GM18526 (cell line): ENCODE measurements around the gene MTM1.

Experiments used
- POLR2A ChIP-seq: IDR thresholded peaks from 3 replicates; pipeline ENCODE4 v1.6.1; 2011; ENCODE audit not compliant: insufficient read length; ENCODE audit errors: extremely low read depth

MTM1 gene

DNA sequence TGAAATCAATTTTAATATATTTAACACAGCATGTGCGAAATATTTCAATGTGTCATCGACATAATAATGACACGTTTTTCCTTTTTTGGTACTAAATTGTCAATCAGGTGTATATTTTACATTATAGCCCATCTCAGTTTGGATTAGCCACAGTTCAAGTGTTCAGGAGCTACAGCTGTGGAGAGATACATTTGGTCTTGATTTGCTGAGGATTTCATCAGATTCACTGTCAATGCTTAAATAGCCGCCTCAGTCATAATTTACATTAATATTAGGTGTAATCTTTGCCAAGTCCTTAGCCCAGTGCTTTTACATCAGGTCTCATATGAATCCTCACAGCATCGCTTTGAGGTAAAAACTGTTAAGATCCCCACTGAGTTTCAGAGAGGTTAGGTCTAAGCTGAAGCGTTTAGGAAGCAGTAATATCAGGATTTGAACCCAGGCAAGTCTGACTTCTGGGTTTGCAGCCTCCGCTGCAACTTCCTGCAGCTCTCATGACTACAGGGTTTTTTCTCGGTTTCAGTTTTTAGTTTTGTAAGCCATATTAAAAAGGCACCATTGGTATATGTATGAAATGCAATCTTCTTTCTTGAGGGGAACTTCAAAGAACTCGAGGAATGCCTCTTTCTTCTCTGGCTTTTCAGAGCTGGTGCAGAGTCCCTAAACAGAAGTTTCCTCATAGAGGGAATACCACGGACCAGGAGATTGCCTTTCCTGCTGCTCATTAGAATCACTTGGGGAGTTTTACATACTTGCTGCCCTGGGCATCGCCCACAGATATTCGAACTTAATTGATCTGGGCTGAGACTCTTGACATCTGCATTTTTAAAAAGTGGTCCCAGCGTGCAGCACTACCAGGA, 6.4 kb downstream of the MTM1 start:
- TF ChIP-seq POLR2A: no peak

GRCh38 chrX:150575419-150575814, 7.0 kb downstream of the MTM1 start:
- no peak for TF ChIP-seq POLR2A

DNA sequence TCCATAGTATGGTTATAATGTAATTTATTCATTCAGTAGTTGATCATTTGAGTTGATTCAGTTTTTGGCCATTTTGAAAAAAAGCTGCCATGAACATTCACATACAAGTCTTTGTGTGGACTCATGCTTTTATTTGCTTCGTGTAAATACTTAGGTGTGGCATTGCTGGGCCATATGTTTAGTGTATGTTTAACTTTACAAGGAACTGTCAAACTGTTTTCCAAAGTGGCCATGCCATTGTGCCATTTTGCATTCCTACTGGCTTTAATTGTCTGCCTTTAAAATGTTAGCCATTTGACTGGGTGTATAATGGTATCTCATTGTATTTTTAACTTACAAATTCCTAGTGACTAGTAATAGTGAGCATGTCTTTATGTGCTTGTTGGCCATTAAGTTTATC, 8.8 kb downstream of the MTM1 start:
- TF ChIP-seq POLR2A: no peak

DNA sequence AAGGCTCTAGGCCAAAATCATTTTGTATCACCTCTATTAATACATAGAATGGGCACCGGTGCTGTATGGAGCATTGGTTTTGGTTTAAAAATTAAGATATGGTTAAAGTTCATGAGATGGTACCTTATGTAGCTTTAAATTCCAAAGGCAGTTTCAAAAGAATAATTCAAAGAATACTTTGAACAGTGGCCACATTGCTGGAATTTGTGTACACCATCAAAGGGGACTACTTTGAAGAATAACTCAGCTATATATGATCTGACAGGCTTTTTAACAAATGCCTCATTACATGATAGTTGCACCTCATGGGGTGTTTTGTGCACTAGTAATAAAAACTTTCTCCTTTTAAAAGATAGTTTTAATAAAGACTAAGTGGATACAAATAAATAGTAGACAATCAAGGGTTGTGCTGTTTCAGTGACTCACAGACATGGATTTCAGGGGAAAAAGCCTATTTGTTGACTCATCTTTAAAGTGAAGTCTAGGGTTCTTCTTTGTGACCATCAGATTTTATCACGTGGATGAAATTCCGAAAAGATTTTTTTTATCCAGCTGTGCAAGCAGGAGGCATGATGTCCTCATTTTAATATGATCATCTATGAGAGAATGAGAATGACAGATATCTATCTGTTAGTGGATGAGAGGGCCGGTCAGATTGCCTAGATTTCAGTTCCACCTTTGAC, 12.8 kb downstream of the MTM1 start:
- TF ChIP-seq POLR2A: no peak

DNA sequence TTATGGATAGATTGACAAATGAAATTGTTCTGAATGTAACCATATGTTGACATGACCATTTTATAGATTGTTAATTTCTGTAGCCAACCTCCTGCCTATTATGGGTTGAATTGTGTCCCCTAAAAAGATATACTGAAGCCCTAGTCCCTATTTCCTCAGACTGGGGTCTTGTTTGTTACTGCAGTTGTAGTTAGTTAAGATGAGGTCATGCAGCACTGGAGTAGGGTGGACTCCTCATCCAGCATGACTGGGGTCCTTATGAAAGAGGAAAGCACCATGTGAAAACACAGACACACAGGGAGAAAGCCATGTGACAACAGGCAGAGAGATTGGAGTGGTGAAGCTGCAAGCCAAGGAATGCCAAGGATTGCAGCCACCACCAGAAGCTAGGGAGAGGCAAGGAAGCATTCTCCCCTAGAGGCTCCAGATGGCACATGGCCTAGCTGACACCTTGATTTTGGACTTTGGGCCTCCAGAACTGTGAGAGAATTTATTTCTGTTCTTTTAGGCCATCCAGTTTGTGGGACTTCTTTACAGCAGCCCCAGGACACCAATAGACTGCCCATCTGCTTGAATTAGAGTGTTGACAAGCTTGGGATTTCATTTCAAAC, 14.0 kb downstream of the MTM1 start:
- TF ChIP-seq POLR2A: no peak

- no peak for TF ChIP-seq POLR2A
Measured at GRCh38 chrX:150587585-150588503, 19.4 kb downstream of the MTM1 start.

- no peak for TF ChIP-seq POLR2A
Measured at GRCh38 chrX:150594584-150594983, 26.2 kb downstream of the MTM1 start.

DNA sequence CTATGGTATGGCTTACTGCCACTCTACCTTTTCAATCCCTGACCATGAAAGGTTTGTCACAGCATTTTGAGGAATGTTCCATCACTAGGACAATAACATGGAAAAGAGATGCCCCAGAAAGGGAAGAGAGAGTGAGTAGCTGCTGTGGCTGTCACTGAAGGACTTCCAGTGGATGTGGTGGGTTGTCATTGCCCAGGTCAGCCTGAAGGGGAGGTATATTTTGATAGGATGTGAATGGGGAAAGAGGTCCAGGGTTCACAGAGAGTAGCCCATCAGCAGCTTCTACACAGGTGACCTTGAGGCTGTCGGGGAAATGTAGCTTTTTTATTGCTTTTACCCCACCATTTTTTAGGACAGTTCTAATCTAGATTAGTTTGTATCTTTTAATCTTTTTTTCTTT, 30.8 kb downstream of the MTM1 start:
- TF ChIP-seq POLR2A: no peak

DNA sequence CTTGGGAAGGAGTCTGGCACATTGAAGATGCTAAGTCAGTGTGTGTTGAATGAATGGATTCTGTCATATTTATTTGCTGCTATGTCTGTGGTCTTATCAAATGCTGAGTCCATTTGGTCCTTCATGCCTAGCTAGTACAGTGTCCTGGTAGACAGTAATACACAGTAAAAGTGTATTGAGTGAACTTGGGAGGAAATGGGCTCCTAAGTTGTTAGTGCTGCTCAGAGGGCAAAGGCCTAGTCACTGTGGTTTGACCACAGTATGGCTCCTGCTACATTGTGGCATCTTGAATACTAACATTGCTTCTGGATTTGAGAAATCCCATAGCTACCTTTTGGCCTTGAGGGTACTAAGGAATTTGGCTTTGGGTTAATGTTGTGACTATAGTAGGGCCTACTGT, 33.9 kb downstream of the MTM1 start:
- TF ChIP-seq POLR2A: no peak

DNA sequence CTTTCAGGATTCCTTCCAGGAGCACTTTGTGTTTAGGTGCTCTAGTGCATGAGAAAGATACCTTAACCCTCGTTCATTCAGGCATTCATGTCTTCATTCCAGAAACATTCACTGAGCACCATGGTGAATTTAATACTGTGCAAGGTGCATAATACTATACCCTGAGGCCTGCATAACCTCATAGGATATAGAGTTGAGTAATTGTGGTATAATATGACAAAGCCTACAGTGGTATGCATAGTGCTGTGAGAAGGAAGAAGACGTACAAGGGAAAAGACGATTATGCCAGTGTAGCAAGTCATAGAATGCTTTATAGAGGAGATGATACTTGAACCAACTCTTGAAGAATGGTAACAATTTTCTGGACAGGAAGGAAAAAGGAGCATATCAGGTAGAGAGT, 34.3 kb downstream of the MTM1 start:
- TF ChIP-seq POLR2A: no peak

DNA sequence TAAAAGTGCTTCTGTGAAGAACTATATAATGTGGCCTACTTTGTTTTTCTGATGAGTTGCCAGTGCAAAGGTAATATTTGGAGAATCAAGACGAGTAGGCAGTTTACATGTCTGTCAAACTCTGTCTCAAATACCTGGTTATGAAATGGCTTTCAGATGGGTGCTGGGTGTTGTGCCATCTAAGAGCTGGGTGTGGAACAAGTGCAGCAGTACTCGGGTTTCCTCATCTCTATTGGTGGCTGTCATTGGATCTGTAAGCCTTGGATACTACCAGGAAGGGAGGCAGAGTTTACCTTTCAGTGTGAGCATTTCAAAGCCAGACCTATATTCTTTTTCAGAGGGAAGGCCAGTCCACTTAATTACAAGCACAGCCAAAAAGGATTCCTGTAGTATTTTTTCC, 37.2 kb downstream of the MTM1 start:
- no peak for TF ChIP-seq POLR2A

DNA sequence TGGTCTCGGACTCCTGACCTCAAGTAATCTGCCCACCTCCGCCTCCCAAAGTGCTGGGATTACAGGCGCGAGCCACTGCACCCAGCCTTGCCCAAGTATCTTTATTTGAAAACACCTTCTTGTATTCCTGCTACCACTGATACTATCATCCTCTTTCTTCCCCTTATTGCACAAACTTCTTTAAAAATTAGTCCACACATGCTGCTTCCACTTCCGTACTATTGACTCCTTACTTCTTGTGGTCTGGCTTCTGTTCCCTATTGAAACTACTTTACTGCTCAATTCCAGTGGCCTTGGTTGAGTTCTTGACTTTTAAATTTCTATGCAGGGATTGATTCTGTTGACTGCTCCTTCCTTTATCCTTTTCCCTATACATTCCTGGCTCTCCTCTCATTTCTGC, 38.8 kb downstream of the MTM1 start:
- no peak for TF ChIP-seq POLR2A

- TF ChIP-seq POLR2A: no peak
Measured at GRCh38 chrX:150610043-150610442, 41.6 kb downstream of the MTM1 start.

DNA sequence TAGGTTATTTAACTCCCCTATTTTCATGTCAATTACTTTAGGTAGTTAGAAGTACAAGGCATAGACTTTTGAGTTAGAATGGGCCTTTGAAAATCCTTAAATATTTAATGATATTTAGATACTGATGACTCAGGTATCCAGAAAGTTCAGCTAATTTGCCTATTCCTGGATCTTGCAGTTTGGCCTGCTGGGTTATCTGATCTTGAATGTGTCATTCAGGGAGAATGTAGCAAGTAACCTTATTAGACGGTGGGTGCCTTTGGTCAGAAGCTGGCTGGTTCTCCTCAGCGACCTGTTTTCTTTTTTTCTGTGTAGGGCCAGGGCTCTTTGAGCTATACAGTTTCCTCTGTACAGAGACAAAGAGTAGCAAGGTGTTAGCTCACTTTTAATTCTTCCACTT, 42.0 kb downstream of the MTM1 start:
- TF ChIP-seq POLR2A: no peak

GRCh38 chrX:150615356-150615755, 46.9 kb downstream of the MTM1 start:
- TF ChIP-seq POLR2A: no peak
